ENCODE measurements around the gene FOXN3.

Gene FOXN3

GRCh38 chr14:89239023-89239422, 178.0 kb downstream of the FOXN3 start:
- H3K4me3 ChIP-seq (ENCODE audit: insufficient read depth, low read depth, low read length) = no peak overlapping the region
- WGBS, 2 experiments = 85 to 96% methylated on average over 5 to 6 of the region's 6 CpGs
- no peaks in the 10 kb centered on the region for H3K4me1 ChIP-seq (ENCODE audit: control insufficient read depth, insufficient read depth, low read length)
- no peak overlapping the region for H3K27ac ChIP-seq (ENCODE audit: insufficient read depth, low read depth, low read length, poor library complexity, severe bottlenecking)
- no peaks in the 10 kb centered on the region for H3K36me3 ChIP-seq (ENCODE audit: control insufficient read depth, insufficient read depth, low read length)
- no peaks in the 10 kb centered on the region for H3K27me3 ChIP-seq (ENCODE audit: control insufficient read depth, insufficient read depth, low read length, poor library complexity, severe bottlenecking)
- no peaks in the 10 kb centered on the region for H3K9me3 ChIP-seq (ENCODE audit: control insufficient read depth, low read length)

DNA sequence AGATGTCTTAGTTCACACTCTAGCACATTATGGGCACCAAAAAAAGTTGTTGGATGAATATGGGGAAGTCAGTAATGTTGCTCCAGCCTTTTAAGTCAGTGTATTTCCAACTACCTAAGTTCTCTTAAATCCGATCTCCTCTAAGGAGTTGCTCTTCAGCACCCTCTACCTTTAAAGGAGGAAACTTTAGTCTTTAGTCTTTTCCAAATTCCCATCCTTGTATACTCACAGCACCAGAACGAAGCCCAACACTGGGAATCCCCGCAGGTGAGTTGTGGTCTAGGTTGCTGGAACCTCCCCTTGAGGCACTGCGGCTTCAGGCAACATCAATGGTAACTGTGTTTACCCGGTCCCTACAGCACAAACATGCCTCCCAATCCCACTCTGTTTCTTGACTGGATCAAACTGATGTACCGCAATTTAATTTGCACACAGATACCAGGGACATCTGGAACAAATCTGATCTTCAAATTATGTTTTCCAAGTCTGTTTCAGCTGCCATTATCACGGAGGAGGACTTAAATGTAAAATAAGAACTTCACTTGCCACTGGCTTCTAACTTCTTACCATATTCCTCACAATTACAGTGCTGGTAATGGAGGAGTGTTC, 179.0 kb downstream of the FOXN3 start:
- Histone ChIP-seq H3K27me3 (ENCODE audit: control insufficient read depth, insufficient read depth, low read length, poor library complexity, severe bottlenecking) (no peaks in the 10 kb centered on the region), H3K4me3 (ENCODE audit: insufficient read depth, low read depth, low read length) (no peak overlapping the region), H3K36me3 (ENCODE audit: control insufficient read depth, insufficient read depth, low read length) (no peaks in the 10 kb centered on the region), H3K9me3 (ENCODE audit: control insufficient read depth, low read length) (no peaks in the 10 kb centered on the region), H3K4me1 (ENCODE audit: control insufficient read depth, insufficient read depth, low read length) (no peaks in the 10 kb centered on the region), H3K27ac (ENCODE audit: insufficient read depth, low read depth, low read length, poor library complexity, severe bottlenecking) (no peak overlapping the region)
- WGBS, 2 experiments = 82 to 83% methylated on average over 7 of the region's 7 CpGs

DNA sequence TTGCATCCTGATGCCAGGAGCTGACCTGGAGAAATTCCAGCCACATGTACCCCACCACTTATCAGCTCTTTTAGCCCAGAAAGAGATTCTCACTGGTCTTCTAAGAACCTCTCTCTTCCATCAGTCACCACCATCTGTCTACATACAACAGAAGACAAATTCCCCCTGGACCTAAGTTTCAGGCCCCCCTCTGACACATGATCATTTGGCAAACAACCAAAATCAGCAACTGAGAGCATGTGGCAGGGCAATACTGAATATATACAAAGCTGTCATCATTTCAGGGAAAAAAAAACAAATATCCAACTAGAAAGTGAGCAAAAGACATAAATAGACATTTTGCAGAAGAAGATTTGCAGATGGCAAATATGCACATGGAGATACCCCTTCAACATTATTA, 180.2 kb downstream of the FOXN3 start:
- no peak overlapping the region for H3K4me3 ChIP-seq (ENCODE audit: insufficient read depth, low read depth, low read length)
- no peaks in the 10 kb centered on the region for H3K9me3 ChIP-seq (ENCODE audit: control insufficient read depth, low read length)
- no peaks in the 10 kb centered on the region for H3K36me3 ChIP-seq (ENCODE audit: control insufficient read depth, insufficient read depth, low read length)
- no peaks in the 10 kb centered on the region for H3K27me3 ChIP-seq (ENCODE audit: control insufficient read depth, insufficient read depth, low read length, poor library complexity, severe bottlenecking)
- peaks cover 4% of the 10 kb centered on the region for H3K4me1 ChIP-seq (ENCODE audit: control insufficient read depth, insufficient read depth, low read length)
- no peak overlapping the region for H3K27ac ChIP-seq (ENCODE audit: insufficient read depth, low read depth, low read length, poor library complexity, severe bottlenecking)

DNA sequence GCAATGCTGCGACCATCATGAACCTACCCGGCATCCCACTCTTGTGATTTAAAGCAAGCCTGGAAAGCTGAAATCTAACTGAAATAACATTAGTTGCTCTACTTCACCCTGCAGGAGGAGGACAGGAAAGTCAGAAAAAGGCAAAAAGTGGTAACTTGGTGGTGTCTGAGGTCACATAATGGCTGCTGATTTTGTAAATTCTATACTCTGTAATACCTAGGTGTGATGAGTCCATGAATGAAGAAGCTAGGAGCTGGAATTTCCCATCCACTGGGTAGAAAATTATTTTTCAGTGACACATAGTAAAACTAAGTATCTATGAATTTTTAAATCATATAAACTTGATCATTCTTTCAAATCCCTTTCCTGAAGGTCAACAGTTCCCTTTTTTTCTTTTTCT, 183.8 kb downstream of the FOXN3 start:
- H3K36me3 ChIP-seq (ENCODE audit: control insufficient read depth, insufficient read depth, low read length) = no peaks in the 10 kb centered on the region
- no peaks in the 10 kb centered on the region for H3K9me3 ChIP-seq (ENCODE audit: control insufficient read depth, low read length)
- H3K27me3 ChIP-seq (ENCODE audit: control insufficient read depth, insufficient read depth, low read length, poor library complexity, severe bottlenecking) = no peaks in the 10 kb centered on the region
- WGBS, 2 experiments = 93 to 98% methylated on average over 2 of the region's 2 CpGs
- no peak overlapping the region for H3K27ac ChIP-seq (ENCODE audit: insufficient read depth, low read depth, low read length, poor library complexity, severe bottlenecking)
- H3K4me3 ChIP-seq (ENCODE audit: insufficient read depth, low read depth, low read length) = no peak overlapping the region
- peaks cover 4% of the 10 kb centered on the region for H3K4me1 ChIP-seq (ENCODE audit: control insufficient read depth, insufficient read depth, low read length)

GRCh38 chr14:89232265-89233070, 184.6 kb downstream of the FOXN3 start:
- H3K9me3 ChIP-seq (ENCODE audit: control insufficient read depth, low read length) = no peaks in the 10 kb centered on the region
- H3K36me3 ChIP-seq (ENCODE audit: control insufficient read depth, insufficient read depth, low read length) = no peaks in the 10 kb centered on the region
- H3K4me1 ChIP-seq (ENCODE audit: control insufficient read depth, insufficient read depth, low read length) = peaks cover 4% of the 10 kb centered on the region
- 93% methylated on average over 18 of the region's 18 CpGs for WGBS, 2 experiments
- H3K27me3 ChIP-seq (ENCODE audit: control insufficient read depth, insufficient read depth, low read length, poor library complexity, severe bottlenecking) = no peaks in the 10 kb centered on the region
- H3K27ac ChIP-seq (ENCODE audit: insufficient read depth, low read depth, low read length, poor library complexity, severe bottlenecking) = no peak overlapping the region
- no peak overlapping the region for H3K4me3 ChIP-seq (ENCODE audit: insufficient read depth, low read depth, low read length)

DNA sequence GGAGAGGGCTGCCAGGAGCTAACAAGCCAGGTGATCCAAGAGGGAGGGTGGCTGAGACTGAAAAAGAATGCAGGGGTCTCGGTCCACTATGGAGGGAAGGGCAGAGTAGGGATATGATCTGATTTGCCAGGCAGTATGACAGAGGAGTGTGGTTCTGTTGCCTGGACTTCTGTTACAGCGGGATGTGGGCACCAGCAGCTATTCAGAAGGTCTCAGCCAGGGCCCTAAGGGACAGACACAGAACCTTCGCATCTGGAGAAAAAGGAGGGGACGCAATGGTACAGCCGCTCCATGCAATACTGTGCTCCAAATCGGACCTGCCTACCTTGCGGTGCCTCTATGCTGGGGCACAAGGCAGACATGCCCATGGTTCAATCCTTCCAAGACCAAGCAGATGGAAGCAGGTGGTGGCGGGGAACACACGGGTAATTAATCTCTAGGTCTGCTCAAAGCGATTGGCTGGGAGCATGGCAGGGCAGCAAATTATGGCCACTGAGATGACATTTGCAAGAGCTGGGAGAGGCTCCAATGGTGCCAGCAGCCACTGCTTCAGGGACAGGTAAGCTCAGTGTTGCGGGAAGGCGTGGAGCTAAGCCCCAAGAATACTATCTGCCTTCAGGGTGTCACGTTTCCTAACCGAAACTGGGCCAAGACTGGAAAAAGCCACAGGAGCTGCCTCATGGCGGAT, 185.5 kb downstream of the FOXN3 start:
- Histone ChIP-seq H3K27ac (ENCODE audit: insufficient read depth, low read depth, low read length, poor library complexity, severe bottlenecking) (no peak overlapping the region), H3K27me3 (ENCODE audit: control insufficient read depth, insufficient read depth, low read length, poor library complexity, severe bottlenecking) (no peaks in the 10 kb centered on the region)
- WGBS, 2 experiments = 93 to 95% methylated on average over 15 of the region's 15 CpGs

DNA sequence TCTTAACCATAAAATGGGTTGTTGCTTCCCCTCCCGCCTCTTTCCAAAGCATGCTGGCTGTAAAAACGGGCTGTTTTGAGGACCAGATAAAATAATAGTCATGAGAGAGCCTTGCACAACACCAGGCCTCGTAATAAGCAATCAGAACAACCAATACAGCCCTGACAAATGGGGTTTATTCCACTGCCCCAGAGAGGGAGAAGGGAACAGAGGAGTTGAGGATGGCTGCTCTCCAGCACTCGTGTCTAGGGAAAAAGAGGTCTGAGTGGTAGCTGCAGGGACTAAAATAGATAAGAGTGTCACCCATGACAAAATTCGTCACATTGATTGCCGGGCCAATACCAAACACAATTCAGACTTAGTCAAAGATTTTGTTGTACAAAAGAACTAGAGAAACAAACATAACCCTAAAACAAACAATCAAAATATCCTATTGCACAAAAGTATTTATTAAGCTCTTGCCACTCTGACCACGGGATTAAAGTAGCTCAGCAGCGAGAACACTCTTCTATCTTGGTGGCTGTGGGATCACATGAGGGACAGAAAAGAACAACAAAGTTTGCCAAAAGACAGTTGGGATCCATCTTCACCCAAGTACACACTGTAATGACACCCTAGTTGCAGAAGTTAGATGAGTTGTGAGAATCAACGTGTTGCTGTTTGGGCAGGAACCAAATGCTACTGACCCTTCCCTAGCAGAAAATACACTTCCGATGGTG, 188.0 kb downstream of the FOXN3 start:
- WGBS, 2 experiments = 79 to 80% methylated on average over 10 of the region's 10 CpGs
- Histone ChIP-seq H3K27ac (ENCODE audit: insufficient read depth, low read depth, low read length, poor library complexity, severe bottlenecking) (no peak overlapping the region), H3K27me3 (ENCODE audit: control insufficient read depth, insufficient read depth, low read length, poor library complexity, severe bottlenecking) (no peaks in the 10 kb centered on the region), H3K9me3 (ENCODE audit: control insufficient read depth, low read length) (no peaks in the 10 kb centered on the region), H3K4me1 (ENCODE audit: control insufficient read depth, insufficient read depth, low read length) (peaks cover 4% of the 10 kb centered on the region), H3K36me3 (ENCODE audit: control insufficient read depth, insufficient read depth, low read length) (no peaks in the 10 kb centered on the region), H3K4me3 (ENCODE audit: insufficient read depth, low read depth, low read length) (no peak overlapping the region)

More for the DNA sequence above, 185.5 kb downstream of the FOXN3 start:
- no peaks in the 10 kb centered on the region for H3K9me3 ChIP-seq (ENCODE audit: control insufficient read depth, low read length)
- H3K4me3 ChIP-seq (ENCODE audit: insufficient read depth, low read depth, low read length) = no peak overlapping the region
- no peaks in the 10 kb centered on the region for H3K36me3 ChIP-seq (ENCODE audit: control insufficient read depth, insufficient read depth, low read length)
- peaks cover 4% of the 10 kb centered on the region for H3K4me1 ChIP-seq (ENCODE audit: control insufficient read depth, insufficient read depth, low read length)

DNA sequence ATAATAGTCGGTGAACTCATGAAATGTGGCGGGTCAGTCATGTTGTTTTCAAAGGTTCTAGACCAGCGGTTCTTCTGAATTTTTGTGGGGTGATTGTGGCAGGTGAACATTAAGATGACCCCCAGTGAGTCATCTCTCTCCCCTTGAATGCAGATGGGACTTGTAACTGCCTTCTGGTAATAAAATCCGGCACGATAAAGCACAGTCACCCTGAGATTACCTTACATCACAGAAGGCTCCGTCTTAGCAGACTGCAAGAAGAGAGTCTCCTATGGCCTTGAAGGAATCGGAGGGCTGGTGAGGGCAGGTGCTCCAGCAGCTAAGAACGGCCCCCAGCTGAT, 189.6 kb downstream of the FOXN3 start:
- Histone ChIP-seq H3K9me3 (ENCODE audit: control insufficient read depth, low read length) (no peaks in the 10 kb centered on the region), H3K4me1 (ENCODE audit: control insufficient read depth, insufficient read depth, low read length) (no peaks in the 10 kb centered on the region), H3K27me3 (ENCODE audit: control insufficient read depth, insufficient read depth, low read length, poor library complexity, severe bottlenecking) (no peaks in the 10 kb centered on the region), H3K36me3 (ENCODE audit: control insufficient read depth, insufficient read depth, low read length) (no peaks in the 10 kb centered on the region), H3K27ac (ENCODE audit: insufficient read depth, low read depth, low read length, poor library complexity, severe bottlenecking) (no peak overlapping the region), H3K4me3 (ENCODE audit: insufficient read depth, low read depth, low read length) (no peak overlapping the region)
- 96 to 98% methylated on average over 8 of the region's 8 CpGs for WGBS, 2 experiments

DNA sequence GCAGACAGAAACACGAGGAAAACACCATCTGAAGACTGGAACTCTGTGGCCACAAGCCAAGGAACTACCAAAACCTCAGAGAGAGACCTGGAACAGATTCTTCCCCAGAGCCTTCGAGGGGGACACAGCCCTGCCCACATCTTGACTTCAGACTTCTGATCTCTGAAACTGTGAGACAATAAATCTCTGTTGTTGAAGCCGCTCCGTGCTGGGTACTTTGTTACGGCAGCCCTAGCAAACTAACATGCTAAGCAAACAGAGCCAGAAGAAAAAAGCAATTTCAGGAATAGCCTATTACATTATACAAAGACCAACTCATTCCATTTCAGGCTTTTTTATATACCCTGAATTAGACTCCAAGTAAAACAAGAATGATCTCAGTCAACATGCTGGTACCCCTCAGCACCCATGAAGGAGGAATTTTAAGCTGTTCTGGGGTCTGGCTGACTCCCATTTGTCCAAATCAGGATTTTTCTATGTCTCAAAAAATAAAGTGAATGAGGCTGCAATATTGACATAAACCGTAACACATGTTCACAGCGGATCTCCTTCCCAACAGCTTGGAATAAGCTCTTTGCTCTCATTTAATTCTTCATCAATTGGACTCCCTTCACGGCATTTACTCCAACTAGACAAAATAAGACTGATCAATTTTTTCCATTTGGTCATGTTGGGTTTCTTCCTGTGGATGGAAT, 190.1 kb downstream of the FOXN3 start:
- Histone ChIP-seq H3K9me3 (ENCODE audit: control insufficient read depth, low read length) (no peaks in the 10 kb centered on the region), H3K27ac (ENCODE audit: insufficient read depth, low read depth, low read length, poor library complexity, severe bottlenecking) (no peak overlapping the region), H3K4me1 (ENCODE audit: control insufficient read depth, insufficient read depth, low read length) (no peaks in the 10 kb centered on the region), H3K27me3 (ENCODE audit: control insufficient read depth, insufficient read depth, low read length, poor library complexity, severe bottlenecking) (no peaks in the 10 kb centered on the region), H3K36me3 (ENCODE audit: control insufficient read depth, insufficient read depth, low read length) (no peaks in the 10 kb centered on the region), H3K4me3 (ENCODE audit: insufficient read depth, low read depth, low read length) (no peak overlapping the region)
- 87 to 91% methylated on average over 8 of the region's 8 CpGs for WGBS, 2 experiments

Measured in ectodermal cell (in vitro differentiated cells).